GM12878 (cell line): ENCODE measurements around the gene CATSPERZ. TPM values are rescaled to one million over a fixed set of nuclear protein-coding genes. Genes with fewer than 3 reads are reported as not detected.

Experiments used
- BACH1 ChIP-seq: fragments of 450-650 bp; IDR thresholded peaks from 2 replicates; pipeline ENCODE4 v1.6.1; 2017; ENCODE audit warnings: mild to moderate bottlenecking, borderline replicate concordance
- CEBPB ChIP-seq, 2 experiments: fragments of 150-350 bp in 1 of 2; IDR thresholded peaks; 2 replicates each; pipeline ENCODE4 v1.6.1; 2012 to 2014; ENCODE audit warnings: low read depth in 2 of 2, low read length in 2 of 2, borderline replicate concordance in 1 of 2, inconsistent platforms in 1 of 2
- NBN ChIP-seq: fragments of 450-650 bp; IDR thresholded peaks from 2 replicates; pipeline ENCODE4 v1.6.1; 2016
- PAX5 ChIP-seq: IDR thresholded peaks from 2 replicates; pipeline ENCODE4 v1.6.1; 2011; ENCODE audit warnings: low read depth, low read length, borderline replicate concordance
- RAD51 ChIP-seq: fragments of 450-650 bp; IDR thresholded peaks from 2 replicates; pipeline ENCODE4 v1.6.1; 2016; ENCODE audit warnings: moderate library complexity, mild to moderate bottlenecking, inconsistent platforms
- SMARCA5 ChIP-seq: fragments of 450-650 bp; IDR thresholded peaks from 2 replicates; pipeline ENCODE4 v1.6.1; 2017; ENCODE audit warnings: mild to moderate bottlenecking
- SPI1 ChIP-seq: IDR thresholded peaks from 2 replicates; pipeline ENCODE4 v1.6.1; 2011; ENCODE audit warnings: low read depth, mild to moderate bottlenecking, low read length, moderate library complexity, borderline replicate concordance; ENCODE audit not compliant: insufficient read depth
- TCF12 ChIP-seq: IDR thresholded peaks from 2 replicates; pipeline ENCODE4 v1.6.1; 2011; ENCODE audit warnings: low read depth, mild to moderate bottlenecking, low read length
- ZNF24 ChIP-seq: fragments of 450-650 bp; IDR thresholded peaks from 2 replicates; pipeline ENCODE4 v1.6.1; 2017; ENCODE audit warnings: antibody characterized with exemption, mild to moderate bottlenecking
- polyA plus RNA-seq, 11 experiments: library from polyadenylated mRNA; depleted of rRNA in 4 of 11; unstranded in 6 of 11; stranded (reverse) in 5 of 11; fragments of >200 nt; fragmentation: Nextera tagmentation in 4 of 11; fragmentation: Illumina TruSeq in 1 of 11; extraction: Ambion mirVana in 4 of 11; extraction: Trizol in 1 of 11; gene quantifications; 1 replicate in 1 of 11; 2 replicates in 10 of 11; pipeline versions ENCODE4 v1.2.1 to v1.2.3, GENCODE V29; 2011 to 2016; ENCODE audit warnings: inconsistent platforms in 2 of 11, missing spikeins in 2 of 11, low read depth in 1 of 11
- total RNA-seq, 4 experiments: library from RNA; depleted of rRNA in 3 of 4; stranded (reverse); fragments of >200 nt in 3 of 4; fragmentation: Illumina TruSeq in 1 of 4; extraction: Trizol in 1 of 4; gene quantifications; 2 replicates each; pipeline versions ENCODE4 v1.2.1 to v1.2.3, GENCODE V29; 2013 to 2021
- TF ChIP-seq, protein P1 (sequence below): IDR thresholded peaks from 2 replicates; pipeline ENCODE4 v1.6.1; 2012; ENCODE audit warnings: improper control_type of control experiment, low read depth, low read length; ENCODE audit not compliant: insufficient replicate concordance
- TF ChIP-seq, protein P2 (sequence below): IDR thresholded peaks from 2 replicates; pipeline ENCODE4 v1.6.1; 2011; ENCODE audit warnings: borderline replicate concordance, low read depth, mild to moderate bottlenecking, moderate library complexity, low read length; ENCODE audit not compliant: insufficient read depth, poor library complexity, severe bottlenecking
- TF ChIP-seq, protein P3 (sequence below): fragments of 450-650 bp; IDR thresholded peaks from 2 replicates; pipeline ENCODE4 v1.6.1; 2017; ENCODE audit warnings: mild to moderate bottlenecking, moderate library complexity
- TF ChIP-seq, protein P4 (sequence below), 3 experiments: IDR thresholded peaks in 2 of 3; conservative IDR thresholded peaks in 1 of 3; 2 replicates each; pipeline ENCODE4 v1.5.1; 2011; ENCODE audit warnings: low read depth in 3 of 3, low read length in 3 of 3, mild to moderate bottlenecking in 3 of 3, control low read depth in 2 of 3, moderate library complexity in 2 of 3, inconsistent platforms in 1 of 3, mixed read lengths in 1 of 3; ENCODE audit not compliant: control insufficient read depth in 2 of 3, insufficient read depth in 1 of 3; ENCODE audit errors: extremely low read depth in 1 of 3

Gene CATSPERZ
- total and polyA plus RNA-seq, 10 of the 15 experiments (the other 5 are each of a cell fraction or from before 2014, with no cell fraction given) = 0.12 to 0.31 TPM; not detected in 8

DNA sequence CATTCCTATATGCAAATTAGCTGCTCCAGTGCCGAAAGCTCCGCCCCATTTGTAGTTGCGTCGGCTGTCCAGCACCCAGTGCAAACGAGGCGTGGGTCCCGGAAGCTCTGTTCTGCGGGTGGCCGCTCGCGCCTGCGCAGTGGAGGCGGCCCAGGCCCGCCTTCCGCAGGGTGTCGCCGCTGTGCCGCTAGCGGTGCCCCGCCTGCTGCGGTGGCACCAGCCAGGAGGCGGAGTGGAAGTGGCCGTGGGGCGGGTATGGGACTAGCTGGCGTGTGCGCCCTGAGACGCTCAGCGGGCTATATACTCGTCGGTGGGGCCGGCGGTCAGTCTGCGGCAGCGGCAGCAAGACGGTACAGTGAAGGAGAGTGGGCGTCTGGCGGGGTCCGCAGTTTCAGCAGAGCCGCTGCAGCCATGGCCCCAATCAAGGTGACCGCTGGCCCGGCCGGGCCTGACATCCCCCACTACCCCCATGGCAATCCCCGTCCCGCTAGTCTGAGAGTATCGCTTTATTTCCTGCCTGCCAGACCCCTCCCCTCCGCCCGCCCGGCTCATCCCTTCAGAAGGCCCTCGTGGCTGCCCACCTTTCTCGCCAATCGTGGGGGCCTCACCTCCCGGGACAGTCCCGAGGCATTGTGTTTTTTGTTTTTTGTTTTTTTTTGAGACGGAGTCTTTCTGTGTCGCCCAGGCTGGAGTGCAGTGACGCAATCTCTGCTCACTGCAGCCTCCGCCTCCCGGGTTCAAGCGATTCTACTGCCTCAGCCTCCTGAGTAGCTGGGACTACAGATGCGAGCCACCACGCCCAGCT is 18.0 kb downstream of the CATSPERZ start, which contains the start of gene PRDX5 (continued):
- TF ChIP-seq, protein P1, sequence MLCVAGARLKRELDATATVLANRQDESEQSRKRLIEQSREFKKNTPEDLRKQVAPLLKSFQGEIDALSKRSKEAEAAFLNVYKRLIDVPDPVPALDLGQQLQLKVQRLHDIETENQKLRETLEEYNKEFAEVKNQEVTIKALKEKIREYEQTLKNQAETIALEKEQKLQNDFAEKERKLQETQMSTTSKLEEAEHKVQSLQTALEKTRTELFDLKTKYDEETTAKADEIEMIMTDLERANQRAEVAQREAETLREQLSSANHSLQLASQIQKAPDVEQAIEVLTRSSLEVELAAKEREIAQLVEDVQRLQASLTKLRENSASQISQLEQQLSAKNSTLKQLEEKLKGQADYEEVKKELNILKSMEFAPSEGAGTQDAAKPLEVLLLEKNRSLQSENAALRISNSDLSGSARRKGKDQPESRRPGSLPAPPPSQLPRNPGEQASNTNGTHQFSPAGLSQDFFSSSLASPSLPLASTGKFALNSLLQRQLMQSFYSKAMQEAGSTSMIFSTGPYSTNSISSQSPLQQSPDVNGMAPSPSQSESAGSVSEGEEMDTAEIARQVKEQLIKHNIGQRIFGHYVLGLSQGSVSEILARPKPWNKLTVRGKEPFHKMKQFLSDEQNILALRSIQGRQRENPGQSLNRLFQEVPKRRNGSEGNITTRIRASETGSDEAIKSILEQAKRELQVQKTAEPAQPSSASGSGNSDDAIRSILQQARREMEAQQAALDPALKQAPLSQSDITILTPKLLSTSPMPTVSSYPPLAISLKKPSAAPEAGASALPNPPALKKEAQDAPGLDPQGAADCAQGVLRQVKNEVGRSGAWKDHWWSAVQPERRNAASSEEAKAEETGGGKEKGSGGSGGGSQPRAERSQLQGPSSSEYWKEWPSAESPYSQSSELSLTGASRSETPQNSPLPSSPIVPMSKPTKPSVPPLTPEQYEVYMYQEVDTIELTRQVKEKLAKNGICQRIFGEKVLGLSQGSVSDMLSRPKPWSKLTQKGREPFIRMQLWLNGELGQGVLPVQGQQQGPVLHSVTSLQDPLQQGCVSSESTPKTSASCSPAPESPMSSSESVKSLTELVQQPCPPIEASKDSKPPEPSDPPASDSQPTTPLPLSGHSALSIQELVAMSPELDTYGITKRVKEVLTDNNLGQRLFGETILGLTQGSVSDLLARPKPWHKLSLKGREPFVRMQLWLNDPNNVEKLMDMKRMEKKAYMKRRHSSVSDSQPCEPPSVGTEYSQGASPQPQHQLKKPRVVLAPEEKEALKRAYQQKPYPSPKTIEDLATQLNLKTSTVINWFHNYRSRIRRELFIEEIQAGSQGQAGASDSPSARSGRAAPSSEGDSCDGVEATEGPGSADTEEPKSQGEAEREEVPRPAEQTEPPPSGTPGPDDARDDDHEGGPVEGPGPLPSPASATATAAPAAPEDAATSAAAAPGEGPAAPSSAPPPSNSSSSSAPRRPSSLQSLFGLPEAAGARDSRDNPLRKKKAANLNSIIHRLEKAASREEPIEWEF = no peak
- TF ChIP-seq, protein P2, sequence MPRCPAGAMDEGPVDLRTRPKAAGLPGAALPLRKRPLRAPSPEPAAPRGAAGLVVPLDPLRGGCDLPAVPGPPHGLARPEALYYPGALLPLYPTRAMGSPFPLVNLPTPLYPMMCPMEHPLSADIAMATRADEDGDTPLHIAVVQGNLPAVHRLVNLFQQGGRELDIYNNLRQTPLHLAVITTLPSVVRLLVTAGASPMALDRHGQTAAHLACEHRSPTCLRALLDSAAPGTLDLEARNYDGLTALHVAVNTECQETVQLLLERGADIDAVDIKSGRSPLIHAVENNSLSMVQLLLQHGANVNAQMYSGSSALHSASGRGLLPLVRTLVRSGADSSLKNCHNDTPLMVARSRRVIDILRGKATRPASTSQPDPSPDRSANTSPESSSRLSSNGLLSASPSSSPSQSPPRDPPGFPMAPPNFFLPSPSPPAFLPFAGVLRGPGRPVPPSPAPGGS = peak; percentile 37
- no peak for TF ChIP-seq CEBPB (IDR thresholded peaks at IDR 0.05; ENCODE audit: borderline replicate concordance in 1 of 2, low read depth in 2 of 2, low read length in 2 of 2)
- TF ChIP-seq PAX5 = peak; percentile 16; the same call in 1 of the 2 replicates
- TF ChIP-seq, protein P3, sequence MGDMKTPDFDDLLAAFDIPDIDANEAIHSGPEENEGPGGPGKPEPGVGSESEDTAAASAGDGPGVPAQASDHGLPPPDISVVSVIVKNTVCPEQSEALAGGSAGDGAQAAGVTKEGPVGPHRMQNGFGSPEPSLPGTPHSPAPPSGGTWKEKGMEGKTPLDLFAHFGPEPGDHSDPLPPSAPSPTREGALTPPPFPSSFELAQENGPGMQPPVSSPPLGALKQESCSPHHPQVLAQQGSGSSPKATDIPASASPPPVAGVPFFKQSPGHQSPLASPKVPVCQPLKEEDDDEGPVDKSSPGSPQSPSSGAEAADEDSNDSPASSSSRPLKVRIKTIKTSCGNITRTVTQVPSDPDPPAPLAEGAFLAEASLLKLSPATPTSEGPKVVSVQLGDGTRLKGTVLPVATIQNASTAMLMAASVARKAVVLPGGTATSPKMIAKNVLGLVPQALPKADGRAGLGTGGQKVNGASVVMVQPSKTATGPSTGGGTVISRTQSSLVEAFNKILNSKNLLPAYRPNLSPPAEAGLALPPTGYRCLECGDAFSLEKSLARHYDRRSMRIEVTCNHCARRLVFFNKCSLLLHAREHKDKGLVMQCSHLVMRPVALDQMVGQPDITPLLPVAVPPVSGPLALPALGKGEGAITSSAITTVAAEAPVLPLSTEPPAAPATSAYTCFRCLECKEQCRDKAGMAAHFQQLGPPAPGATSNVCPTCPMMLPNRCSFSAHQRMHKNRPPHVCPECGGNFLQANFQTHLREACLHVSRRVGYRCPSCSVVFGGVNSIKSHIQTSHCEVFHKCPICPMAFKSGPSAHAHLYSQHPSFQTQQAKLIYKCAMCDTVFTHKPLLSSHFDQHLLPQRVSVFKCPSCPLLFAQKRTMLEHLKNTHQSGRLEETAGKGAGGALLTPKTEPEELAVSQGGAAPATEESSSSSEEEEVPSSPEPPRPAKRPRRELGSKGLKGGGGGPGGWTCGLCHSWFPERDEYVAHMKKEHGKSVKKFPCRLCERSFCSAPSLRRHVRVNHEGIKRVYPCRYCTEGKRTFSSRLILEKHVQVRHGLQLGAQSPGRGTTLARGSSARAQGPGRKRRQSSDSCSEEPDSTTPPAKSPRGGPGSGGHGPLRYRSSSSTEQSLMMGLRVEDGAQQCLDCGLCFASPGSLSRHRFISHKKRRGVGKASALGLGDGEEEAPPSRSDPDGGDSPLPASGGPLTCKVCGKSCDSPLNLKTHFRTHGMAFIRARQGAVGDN = peak; percentile 72
- peak; percentile 32; the same call in 1 of the 2 replicates for TF ChIP-seq SPI1
- no peak for TF ChIP-seq RAD51
- TF ChIP-seq NBN = peak; percentile 62
- TF ChIP-seq, protein P4, sequence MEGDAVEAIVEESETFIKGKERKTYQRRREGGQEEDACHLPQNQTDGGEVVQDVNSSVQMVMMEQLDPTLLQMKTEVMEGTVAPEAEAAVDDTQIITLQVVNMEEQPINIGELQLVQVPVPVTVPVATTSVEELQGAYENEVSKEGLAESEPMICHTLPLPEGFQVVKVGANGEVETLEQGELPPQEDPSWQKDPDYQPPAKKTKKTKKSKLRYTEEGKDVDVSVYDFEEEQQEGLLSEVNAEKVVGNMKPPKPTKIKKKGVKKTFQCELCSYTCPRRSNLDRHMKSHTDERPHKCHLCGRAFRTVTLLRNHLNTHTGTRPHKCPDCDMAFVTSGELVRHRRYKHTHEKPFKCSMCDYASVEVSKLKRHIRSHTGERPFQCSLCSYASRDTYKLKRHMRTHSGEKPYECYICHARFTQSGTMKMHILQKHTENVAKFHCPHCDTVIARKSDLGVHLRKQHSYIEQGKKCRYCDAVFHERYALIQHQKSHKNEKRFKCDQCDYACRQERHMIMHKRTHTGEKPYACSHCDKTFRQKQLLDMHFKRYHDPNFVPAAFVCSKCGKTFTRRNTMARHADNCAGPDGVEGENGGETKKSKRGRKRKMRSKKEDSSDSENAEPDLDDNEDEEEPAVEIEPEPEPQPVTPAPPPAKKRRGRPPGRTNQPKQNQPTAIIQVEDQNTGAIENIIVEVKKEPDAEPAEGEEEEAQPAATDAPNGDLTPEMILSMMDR (IDR thresholded peaks at IDR 0.05 in 2 of 3, conservative IDR thresholded peaks at IDR 0.05 in 1 of 3; ENCODE audit: control insufficient read depth in 2 of 3, extremely low read depth in 1 of 3, insufficient read depth in 1 of 3, low read depth in 3 of 3, low read length in 3 of 3) = peak; percentile 41 to 91 (median 41); a peak in 5 of 6 replicates
- peak; percentile 4 for TF ChIP-seq SMARCA5
- peak; percentile 91 for TF ChIP-seq BACH1
- TF ChIP-seq ZNF24 = no peak
- TF ChIP-seq TCF12 = 0 out of 2 replicates have a peak, but pooled peaks have one; percentile 37
